Cortex of kidney (tissue), 1 donor: Measurements from ENCODE around the gene KLK2.

ENCODE experiments used
- DNase-seq: peaks from one replicate; lab custom pipeline; 2025; lab: John Stamatoyannopoulos, UW

Gene KLK2

DNA sequence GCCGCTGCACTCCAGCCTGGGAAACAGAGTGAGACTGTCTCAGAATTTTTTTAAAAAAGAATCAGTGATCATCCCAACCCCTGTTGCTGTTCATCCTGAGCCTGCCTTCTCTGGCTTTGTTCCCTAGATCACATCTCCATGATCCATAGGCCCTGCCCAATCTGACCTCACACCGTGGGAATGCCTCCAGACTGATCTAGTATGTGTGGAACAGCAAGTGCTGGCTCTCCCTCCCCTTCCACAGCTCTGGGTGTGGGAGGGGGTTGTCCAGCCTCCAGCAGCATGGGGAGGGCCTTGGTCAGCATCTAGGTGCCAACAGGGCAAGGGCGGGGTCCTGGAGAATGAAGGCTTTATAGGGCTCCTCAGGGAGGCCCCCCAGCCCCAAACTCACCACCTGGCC lies at the start of gene KLK2:
TSS of gene KLK2 (plus strand) at position 384 of the 400 bp plus-strand sequence. CDS start 35 bp downstream, outside the sequence.
- DNase-seq = no peak

DNA sequence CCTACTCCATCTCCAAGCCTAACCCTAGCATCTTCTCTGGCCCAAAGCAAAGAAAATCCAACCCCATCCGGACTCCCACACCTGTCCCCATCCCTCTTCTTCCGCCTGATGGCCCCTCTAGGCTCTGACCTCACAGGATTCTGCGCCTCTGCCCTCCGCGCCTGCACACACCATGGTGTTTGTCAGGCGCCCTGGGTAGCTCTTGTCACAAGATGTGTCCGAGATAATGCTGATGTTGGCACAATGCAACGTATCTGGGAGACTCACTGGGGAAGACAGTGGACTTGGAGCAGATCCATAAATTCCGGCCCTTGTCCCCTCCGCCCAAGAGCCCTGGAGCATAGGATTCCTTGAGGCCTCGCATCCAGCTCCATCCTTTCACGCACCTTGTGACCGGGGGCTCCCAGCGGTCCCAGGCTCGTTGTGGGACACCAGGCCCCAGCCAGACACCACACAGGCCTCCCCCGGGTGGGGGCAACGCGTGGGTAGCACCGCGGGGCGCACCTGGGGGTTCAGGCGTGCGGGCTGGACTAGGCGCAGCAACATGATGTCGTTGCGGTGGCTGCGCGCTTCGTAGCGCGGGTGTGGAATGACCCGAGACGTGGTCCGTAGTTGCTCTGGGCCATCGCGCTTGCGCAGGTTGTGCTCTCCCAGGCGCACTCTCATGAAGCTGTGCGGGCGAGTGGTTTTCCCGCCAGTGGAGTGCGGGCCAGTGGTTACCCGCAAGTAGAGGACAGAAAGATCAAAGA lies 46.6 kb upstream of the KLK2 start:
- no peak for DNase-seq

- DNase-seq = no peak
Observed at GRCh38 chr19:50827476-50827875, 45.8 kb upstream of the KLK2 start.

GRCh38 chr19:50829801-50830200 lies 43.4 kb upstream of the KLK2 start:
- no peak for DNase-seq

- DNase-seq = no peak
Observed at GRCh38 chr19:50830266-50831025, 42.8 kb upstream of the KLK2 start.

DNA sequence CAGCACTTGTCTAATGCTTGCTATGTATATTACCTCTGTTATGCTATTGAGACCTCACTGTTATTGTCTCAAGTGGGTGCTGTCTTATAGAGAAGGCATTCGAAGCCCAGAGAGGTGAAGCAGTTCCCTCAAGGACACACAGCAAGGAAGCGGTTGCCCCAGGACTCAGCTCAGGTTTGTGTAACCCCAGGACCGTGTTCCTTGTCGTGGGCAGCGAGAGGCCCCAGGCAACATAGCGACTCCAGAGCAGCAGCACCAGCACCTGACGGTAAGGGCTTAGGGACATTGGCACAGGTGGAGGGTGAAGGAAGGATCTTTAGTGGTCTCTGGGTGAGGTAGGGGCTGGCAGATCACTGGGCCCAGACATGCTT lies 42.2 kb upstream of the KLK2 start:
- no peak for DNase-seq

- DNase-seq = no peak
Observed at GRCh38 chr19:50832666-50833065, 40.6 kb upstream of the KLK2 start.

DNA sequence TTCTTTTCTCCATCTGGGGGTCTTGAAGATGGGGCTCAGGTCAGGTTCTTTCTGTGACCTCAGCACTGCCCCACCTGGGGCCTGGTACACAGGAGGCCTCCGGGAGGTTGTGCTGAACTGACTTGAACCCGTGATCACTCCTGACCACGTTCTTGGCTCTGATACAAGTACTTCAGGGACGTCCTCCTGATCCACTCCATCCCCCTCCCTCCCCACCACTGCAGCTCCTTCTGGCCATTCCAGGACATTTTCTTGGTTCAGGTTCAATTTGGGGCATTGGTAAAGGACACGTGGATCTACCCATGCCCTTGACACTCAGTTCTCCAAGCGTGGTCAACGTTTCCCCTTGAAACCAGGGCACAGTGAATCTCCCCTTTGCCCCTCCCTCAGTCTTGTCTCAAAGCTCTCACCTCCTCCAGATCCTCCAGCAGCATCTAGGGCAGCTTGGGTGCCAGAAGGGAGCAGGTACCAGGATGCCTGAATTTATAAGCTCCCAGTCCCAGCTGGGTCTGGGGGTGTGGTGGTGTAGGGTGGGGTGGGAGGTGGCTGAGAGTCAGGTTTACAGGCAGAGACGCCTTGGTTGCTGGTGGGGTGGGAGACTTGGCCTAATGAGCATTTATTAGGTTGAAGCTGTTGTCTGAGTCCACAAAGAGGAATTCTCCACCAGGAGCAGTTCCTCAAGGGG lies 40.0 kb upstream of the KLK2 start, which contains the start of gene KLK15:
TSS of gene KLK15 (minus strand) at position 458 of the 685 bp plus-strand sequence. CDS start 2,082 bp downstream, outside the sequence.
- DNase-seq = no peak

GRCh38 chr19:50833802-50834167 lies 39.5 kb upstream of the KLK2 start:
- DNase-seq = no peak

DNA sequence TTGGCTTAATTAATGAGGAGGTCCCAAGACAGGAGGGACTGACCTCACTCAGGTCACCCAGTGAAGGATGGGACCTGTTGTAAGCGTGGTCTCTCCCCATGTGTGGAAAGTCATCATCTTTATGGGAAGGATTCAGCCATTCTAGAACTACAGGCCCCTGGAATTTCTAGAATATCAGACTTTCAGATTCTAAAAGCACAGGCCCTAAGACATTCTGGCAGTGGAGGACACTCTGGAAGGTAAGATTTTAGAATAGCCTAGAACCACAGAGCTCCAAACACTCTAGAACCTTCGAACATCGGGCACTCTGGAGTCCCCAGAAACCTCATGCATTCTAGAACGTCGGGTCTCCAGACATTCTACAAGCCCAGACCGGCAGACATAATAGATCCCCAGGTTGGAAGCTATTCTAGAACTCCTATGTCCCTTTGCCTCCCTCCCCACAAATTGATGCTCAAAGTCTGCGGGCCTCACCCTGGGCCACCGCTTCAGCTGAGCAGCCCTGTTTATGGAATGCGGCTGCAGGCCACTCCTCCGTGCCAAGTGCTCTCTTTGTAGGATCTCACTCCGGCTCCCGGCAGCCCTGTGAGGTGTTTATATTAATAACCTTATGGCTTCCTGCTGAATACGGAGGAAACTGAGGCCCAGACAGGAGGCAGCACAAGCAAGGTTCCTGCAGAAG lies 38.0 kb upstream of the KLK2 start:
- DNase-seq = no peak

DNA sequence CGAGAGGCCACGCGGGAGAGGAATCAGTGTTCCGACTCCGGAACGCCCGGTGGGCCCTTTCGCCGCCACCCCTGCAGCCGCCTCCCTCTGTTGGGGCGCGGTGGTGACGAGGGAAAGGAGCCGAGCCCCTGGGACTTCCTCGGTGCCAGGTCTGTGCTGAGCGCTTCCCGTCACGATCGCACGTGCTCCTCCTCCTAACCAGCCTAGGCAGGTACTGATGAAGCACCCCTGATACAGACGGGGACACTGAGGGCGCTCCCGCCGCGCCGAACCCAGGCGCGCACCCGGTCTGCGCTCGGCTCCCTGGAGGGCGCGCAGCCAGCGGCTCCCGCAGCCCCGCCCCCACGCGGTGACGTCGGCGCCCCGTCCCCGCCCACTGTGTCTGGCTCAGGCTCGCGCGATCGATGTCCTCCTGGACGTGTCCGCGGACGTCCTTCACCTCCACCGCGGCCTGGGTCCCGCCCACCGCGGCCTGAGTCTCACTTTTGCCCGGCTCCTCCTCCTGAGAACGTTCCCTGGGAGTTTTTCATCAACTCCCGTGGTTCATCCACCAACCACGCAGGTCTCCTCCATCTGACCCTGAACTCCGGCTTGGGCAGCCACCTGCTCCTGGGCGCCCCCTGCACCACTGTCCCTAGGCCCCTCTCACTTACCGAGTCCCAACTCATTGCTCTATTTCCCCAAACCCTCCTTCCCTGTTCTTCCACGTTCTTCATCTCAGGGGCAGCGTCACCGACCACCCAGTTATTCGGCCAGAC lies 37.3 kb upstream of the KLK2 start:
- DNase-seq = no peak

- no peak for DNase-seq
Observed at GRCh38 chr19:50836543-50837195, 36.6 kb upstream of the KLK2 start.

DNA sequence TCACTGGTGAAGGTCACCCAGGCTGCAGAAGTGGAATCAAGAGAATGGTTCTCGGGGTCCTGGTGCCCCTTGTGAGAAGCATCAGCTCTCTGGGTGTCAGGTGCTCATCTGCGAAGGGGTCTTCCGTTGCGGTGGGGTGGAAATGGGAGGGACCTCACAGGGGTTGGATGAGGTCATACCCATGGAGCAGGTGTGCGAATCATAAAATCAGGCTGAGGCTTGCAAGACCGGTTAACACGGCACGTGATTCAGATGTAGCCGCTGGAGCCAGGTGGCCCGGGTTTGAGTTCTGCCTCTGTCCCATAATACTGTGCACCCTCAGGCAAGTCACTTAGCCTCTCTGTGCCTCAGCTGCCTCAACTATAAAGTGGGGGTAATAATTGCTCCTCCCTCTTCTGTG lies 35.9 kb upstream of the KLK2 start:
- DNase-seq = no peak

GRCh38 chr19:50838239-50838638 lies 35.0 kb upstream of the KLK2 start:
- DNase-seq = no peak

GRCh38 chr19:50839712-50840655 lies 33.3 kb upstream of the KLK2 start:
- DNase-seq = no peak

GRCh38 chr19:50842130-50842529 lies 31.1 kb upstream of the KLK2 start:
- no peak for DNase-seq

DNA sequence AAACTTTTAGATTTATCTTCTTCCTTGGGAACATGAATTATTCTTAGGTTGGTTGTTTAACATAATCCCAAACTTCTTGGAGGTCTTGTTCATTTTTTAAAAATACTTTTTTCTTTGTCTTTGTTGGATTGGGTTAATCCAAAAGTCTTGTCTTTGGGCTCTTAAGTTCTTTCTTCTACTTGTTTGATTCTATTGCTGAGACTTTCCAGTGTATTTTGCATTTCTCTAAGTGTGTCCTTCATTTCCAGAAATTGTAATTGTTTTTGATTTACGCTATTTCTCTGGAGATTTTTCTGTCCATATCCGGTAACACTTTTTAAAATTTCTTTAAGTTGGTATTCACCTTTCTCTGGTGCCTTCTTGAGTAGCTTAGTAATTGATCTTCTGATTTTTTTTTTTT lies 30.0 kb upstream of the KLK2 start:
- no peak for DNase-seq

GRCh38 chr19:50843701-50844221 lies 29.5 kb upstream of the KLK2 start:
- no peak for DNase-seq

DNA sequence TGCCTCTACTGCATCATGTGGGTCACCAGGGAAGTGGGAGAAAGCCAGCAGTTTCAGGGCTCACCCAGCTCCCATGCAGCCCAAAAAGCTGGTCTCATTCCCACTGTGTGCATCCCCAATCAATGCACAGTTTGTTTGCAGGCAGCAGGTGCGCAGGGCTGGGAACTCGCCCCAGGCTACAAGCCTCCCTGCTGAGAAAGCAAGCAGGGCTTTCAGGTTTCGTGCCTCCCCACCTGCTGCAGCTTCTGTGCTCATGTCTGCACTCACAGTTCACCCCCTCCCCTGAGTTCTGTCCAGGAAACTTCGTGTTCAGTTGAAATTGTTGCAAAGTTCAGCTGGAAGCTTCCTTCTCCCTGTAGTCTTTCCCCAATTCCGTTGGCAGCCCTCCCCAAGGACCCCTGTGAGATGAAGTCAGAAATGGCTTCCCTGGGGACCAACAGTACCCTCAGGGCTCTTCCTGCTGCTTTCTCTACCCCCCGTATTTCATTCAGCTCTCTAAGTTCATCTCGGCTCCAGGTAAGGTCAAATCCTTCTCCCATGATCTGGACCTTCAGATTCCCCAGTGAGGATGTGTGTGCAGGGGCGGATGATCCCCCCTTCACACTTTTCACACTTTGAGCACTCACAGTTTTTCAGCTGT lies 28.8 kb upstream of the KLK2 start:
- no peak for DNase-seq
